Activated T-cell treated with anti-CD3 and anti-CD28 coated beads, Interleukin-2, amount 50 U/mL, for 1 hour (primary cell): Measurements from ENCODE around the gene RIPK3.

Source experiments
- DNase-seq: peaks from one replicate; pipeline ENCODE4 v3.0.0-alpha.2; 2020

The RIPK3 gene

DNA sequence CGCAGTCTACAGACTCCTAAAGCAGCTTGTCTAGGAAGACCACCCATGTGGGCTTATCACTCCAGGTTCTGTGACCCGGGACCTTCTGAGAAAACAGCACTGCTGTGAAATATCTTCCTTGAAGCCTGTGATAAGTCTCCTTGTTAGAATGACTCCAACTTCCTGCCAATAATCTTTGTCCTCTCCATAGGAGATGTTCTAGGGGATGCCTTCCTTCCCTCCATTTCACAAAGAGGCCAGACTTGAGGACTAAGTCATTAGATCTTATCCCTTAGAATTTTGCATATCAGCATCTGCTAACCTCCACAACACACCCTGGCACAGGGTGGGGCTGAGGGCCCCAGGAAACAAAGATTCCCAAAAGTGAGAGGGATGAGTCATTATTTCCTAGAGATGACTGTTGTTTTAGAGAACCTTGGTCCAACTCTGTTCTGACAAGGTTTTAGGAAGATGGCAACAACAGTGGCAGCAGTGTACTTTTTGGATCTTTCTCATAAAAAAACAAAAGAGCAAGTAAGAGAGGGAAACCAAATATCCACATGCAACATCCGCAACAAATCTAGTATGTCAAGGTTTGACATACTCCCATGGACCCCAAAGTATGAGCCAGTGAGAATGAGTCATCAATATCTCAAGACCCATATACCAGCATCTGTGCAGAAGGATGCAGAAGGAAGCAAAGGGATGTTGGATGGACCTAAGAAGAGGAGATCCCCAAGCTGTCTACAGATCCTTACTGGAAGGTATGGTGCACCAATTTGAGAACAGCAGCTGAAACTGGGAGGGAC is 22.5 kb downstream of the RIPK3 start:
- DNase-seq = no peak

GRCh38 chr14:24316597-24316950 is 23.2 kb downstream of the RIPK3 start:
- no peak for DNase-seq

GRCh38 chr14:24315807-24316596 is 23.8 kb downstream of the RIPK3 start:
- no peak for DNase-seq

DNA sequence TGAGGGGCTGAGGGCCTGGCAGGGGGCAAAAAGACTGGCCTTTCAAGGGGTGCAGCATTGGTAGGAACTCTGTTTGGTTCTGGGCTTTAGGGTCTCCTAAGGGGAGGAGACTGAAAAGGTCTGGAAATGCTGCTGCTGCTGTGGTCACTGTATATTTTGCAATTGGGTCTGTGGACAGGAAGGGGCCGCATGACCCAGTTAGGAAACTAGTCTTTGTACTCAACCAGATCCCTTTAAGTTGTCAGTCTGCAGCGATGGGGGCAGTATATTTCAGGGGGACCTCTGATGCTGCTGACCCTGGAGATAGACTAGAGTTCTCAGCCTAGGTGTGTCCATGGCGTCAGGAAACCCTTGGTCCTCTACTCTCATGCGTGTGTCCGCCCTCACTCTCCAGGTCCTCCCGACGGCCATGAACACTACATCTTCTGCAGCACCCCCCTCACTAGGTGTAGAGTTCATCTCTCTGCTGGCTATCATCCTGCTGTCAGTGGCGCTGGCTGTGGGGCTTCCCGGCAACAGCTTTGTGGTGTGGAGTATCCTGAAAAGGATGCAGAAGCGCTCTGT is 24.5 kb downstream of the RIPK3 start:
- DNase-seq = no peak

DNA sequence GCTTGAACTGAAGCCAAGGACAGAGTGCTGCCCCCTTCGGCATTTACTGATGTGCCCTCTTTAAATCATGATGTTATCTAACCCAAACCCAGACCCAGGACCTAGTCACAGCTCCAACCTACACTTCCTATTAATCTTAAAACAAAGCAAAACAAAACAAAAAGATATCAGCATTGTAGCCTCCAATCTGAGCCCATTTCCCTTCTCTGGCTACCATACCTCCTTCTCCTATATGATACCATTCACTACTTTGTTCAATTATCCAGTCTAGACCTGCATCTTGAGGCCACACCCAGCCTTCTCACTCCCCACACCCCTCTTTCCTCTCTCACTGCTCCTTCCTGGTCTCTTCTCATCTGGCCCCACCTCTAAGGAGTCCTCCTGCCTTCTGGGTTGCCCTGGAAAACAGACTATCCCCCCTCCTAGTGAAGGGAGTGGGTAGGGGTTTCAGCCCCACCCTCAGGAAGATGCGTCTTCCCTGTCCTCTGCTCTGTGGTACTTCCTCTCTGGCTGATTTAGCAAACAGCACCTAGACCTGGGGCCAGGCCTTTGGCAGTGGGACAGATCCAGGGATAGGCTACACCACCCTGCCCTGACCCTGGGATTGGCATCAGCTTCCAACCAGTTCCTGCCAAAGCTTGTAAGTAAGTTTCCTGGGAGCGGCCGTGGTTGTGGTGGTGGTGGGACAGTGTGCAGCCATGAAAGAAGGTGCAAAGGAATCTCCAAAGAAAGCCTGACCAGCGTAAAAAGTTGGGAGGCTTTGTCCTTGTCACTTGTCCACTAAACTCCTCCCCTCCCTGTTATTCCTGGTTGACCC is 25.2 kb downstream of the RIPK3 start:
- no peak for DNase-seq

- DNase-seq = no peak
Measured at GRCh38 chr14:24313913-24314312, 25.9 kb downstream of the RIPK3 start.

- no peak for DNase-seq
Measured at GRCh38 chr14:24312736-24313507, 26.9 kb downstream of the RIPK3 start.

DNA sequence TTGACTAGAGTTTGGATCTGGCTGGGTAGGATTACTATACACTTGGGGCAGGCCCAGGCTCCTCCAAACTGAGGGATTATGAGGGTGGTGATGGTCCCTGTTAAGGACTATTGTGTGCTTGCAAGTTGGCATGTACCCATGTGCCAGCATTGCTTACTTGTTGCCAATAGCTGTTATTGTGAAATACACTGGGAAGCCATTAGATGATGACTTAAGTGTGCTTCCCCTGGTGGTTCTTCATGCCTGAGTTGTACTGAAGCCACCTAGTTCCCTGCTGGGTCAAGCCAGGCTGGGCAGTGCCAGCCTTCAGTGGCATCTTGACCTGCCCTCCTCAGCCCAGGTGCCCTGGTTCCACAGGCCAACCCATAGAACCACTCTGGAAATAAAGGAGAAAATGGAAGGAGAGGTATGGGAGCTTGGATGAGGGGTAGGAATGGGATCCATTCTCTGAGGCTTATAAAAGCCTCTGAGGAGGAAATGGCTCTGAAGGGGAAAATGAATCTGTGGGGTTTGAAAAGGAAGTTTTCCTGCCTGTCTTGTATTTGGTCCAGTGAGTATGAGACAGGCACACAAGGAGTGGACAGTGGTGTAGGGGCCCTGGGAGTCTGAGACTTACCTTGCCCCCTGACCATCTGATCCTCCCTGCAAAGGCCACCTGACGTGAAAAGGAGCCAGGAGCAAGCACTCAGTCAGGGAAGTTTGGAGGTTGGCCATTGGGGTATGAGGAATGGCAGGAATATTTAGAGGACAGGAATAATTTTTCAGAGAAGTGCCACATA is 27.8 kb downstream of the RIPK3 start:
- peak; percentile 36 for DNase-seq

DNA sequence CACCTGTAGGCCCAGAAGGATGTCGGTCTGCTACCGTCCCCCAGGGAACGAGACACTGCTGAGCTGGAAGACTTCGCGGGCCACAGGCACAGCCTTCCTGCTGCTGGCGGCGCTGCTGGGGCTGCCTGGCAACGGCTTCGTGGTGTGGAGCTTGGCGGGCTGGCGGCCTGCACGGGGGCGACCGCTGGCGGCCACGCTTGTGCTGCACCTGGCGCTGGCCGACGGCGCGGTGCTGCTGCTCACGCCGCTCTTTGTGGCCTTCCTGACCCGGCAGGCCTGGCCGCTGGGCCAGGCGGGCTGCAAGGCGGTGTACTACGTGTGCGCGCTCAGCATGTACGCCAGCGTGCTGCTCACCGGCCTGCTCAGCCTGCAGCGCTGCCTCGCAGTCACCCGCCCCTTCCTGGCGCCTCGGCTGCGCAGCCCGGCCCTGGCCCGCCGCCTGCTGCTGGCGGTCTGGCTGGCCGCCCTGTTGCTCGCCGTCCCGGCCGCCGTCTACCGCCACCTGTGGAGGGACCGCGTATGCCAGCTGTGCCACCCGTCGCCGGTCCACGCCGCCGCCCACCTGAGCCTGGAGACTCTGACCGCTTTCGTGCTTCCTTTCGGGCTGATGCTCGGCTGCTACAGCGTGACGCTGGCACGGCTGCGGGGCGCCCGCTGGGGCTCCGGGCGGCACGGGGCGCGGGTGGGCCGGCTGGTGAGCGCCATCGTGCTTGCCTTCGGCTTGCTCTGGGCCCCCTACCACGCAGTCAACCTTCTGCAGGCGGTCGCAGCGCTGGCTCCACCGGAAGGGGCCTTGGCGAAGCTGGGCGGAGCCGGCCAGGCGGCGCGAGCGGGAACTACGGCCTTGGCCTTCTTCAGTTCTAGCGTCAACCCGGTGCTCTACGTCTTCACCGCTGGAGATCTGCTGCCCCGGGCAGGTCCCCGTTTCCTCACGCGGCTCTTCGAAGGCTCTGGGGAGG is 28.9 kb downstream of the RIPK3 start, which contains the start of gene LTB4R:
LTB4R (plus strand) TSS at position 857 of the 959 bp plus-strand sequence. CDS start 4,150 bp downstream, outside the sequence.
- peak; percentile 75 for DNase-seq

- DNase-seq = no peak
Measured at GRCh38 chr14:24310265-24310645, 29.5 kb downstream of the RIPK3 start.

DNA sequence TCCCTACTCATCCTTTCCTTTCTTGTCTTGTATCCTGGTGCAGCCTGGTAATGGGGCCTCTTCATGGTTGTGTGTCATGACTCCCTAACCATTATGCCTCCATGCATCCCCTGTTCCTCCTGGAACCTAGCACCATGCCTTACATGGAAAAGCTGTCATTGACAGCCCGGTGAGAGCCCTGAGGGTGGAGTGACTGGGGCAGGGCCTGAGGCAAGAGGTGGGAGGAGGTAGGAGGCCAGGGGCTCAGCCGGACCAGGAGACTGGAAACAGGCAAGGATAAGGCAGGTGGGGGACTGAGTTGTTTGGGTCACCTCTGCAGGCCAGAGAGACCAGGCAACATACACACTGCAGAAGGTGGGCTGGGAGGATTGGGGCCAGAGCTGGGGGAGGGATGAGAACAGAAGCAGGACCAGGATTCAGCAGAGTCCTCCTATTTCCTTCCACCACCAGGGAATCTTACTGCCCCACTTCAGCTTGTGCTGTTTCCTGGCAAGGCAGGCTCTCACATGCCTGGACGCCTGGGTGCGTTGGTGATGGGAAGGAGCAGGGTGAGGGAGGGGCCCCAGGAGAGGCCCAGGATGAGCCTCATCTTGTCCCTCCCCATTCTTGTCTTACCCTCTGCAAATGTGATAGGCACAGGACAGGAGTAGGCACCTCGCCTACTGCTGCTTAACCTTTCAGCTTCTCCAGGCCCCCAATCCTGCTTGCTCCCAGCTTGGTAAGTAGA is 30.1 kb downstream of the RIPK3 start, which contains the start of gene LTB4R2:
LTB4R2 (plus strand) TSS at position 603 of the 727 bp plus-strand sequence. CDS start 525 bp downstream, outside the sequence.
- no peak for DNase-seq

- no peak for DNase-seq
Measured at GRCh38 chr14:24308342-24309124, 31.3 kb downstream of the RIPK3 start.

DNA sequence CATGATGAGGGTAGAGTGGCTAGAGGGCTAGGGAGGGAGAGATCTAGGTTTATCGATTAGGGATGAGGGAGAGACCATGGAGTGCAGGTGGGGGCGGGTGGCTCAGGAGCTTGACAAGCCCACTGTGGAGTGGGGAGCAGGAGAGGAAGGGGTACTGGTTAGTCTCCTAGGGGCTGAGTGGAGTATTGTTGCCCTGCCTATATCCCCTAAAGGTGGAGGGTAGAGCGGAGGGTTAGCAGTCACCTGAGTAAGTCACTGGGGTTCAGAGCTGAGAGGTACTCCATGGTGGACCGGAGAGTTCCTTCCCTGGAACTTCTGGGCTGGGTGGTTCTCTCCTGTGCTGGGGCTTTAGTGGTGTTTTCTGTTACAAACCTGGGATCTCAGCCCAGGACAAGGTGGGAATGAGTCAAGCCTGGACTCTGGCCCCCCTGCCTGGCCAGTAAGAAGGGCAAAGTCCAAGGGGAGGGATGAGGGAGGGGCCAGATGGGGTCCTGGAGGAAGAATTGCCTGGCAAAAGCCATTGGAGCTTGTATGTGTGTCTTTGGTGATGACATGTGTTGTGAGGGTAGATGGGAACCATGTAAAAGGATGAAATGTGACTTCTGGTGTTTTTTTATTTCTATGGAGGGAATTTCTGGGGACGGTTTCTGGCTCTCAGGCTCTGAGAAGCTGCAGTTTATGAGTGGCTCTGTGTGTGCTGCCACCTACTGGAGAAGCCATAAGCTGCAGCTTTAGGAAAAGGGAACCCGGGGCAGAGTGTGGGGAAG is 32.0 kb downstream of the RIPK3 start, which contains the start of gene CIDEB:
CIDEB (minus strand) TSS at position 403 of the 767 bp plus-strand sequence; CDS start at position 284, 119 bp downstream.
- DNase-seq = peak; percentile 61

- no peak for DNase-seq
Measured at GRCh38 chr14:24307156-24307574, 32.6 kb downstream of the RIPK3 start.

GRCh38 chr14:24304019-24304387 is 35.8 kb downstream of the RIPK3 start:
- no peak for DNase-seq

DNA sequence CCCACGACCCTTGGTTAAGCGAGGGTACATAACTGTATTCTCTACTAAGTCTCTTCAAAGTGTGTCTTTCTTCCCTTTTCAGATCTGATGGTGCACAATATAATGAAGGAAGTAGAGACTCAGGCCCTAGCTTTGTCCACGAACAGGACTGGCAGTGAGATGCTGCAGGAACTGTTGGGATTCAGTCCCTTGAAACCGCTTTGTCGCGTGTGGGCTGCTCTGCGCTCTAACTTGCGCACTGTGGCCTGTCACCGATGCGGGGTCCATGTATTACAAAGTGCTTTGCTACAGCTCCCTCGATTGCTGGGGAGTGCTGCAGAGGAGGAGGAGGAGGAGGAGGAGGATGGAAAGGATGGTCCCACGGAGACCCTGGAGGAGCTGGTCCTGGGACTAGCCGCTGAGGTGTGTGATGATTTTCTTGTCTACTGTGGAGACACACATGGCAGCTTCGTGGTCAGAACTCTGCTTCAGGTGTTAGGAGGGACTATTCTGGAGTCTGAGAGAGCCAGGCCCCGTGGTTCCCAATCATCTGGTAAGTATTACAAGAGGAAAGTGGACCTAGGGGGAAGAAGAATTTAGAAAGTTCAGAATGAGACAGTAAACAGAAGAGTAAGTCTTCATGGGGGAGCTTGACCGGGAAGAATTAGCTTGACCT is 39.3 kb downstream of the RIPK3 start:
- no peak for DNase-seq
